Mesodermal cell (in vitro differentiated cells): Measurements from ENCODE around the gene PRKAG1.

Experiments
- H3K27ac ChIP-seq: 2 replicates; pipeline ENCODE4 v1.7.0; 2013; ENCODE audit warnings: mild to moderate bottlenecking, low read depth, low read length, moderate library complexity; ENCODE audit not compliant: severe bottlenecking
- H3K36me3 ChIP-seq: 2 replicates; pipeline ENCODE4 v1.7.1; 2013; ENCODE audit warnings: mild to moderate bottlenecking, low read length, moderate library complexity; ENCODE audit not compliant: control insufficient read depth, insufficient read depth
- H3K4me1 ChIP-seq: one replicate; pipeline ENCODE4 v1.7.1; 2013; ENCODE audit warnings: mild to moderate bottlenecking, low read length; ENCODE audit not compliant: insufficient read depth, control insufficient read depth, poor library complexity, severe bottlenecking
- H3K4me3 ChIP-seq: 2 replicates; pipeline ENCODE4 v1.7.0; 2013; ENCODE audit warnings: low read length, control low read depth, mild to moderate bottlenecking; ENCODE audit not compliant: insufficient read depth, poor library complexity, severe bottlenecking; ENCODE audit errors: extremely low read depth
- H3K9me3 ChIP-seq: 2 replicates; pipeline ENCODE4 v1.7.1; 2013; ENCODE audit warnings: mild to moderate bottlenecking, low read length, moderate library complexity; ENCODE audit not compliant: control insufficient read depth
- WGBS, 2 experiments: methylation state at CpG; one replicate each; pipeline ENCODE4 v1.1.5; 2013; ENCODE audit warnings: missing lambda C conversion rate in 2 of 2; ENCODE audit not compliant: insufficient coverage in 2 of 2; 5-methylcytosine and 5-hydroxymethylcytosine counted together

PRKAG1 gene

DNA sequence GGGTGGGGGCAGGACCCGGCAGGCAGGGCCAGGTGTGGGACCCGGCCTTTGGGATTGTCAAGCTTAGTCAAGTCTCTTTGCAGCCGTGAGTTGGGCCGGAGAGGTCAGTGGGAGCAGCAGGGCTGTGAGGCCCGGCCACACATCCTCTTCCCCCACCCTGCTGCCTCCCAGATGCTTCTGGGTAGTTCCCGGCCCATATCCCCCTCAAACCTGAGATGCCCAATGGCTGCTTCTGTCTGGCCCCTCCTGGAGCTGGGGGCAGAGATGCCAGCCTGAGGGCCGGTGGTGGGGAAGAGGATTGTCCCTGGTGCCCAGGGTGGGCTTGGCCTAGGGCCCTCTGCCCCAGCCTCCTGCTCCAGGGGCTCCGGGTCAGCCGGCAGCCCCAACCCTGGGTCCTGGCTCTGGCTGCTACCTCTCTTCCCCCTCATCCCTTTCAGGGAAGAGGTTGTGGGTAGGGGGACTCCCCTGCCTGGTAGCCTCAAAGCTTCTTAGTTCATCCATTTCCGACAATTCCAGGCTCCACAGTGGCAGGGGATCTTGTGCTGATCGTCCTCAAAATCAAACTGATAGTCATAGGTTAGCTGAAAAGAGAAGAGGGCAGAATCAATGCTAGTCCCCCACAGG lies 2.8 kb upstream of the PRKAG1 start:
- H3K36me3 ChIP-seq, result peaks cover 59% of the 10 kb centered on the region
- H3K4me3 ChIP-seq, result no peak overlapping the region
- peaks cover 12% of the 10 kb centered on the region for H3K4me1 ChIP-seq
- no peaks in the 10 kb centered on the region for H3K9me3 ChIP-seq
- no peak overlapping the region for H3K27ac ChIP-seq
- WGBS, 2 experiments, result 92 to 100% methylated on average over 2 to 5 of the region's 11 CpGs

- Histone ChIP-seq H3K4me1 (peaks cover 12% of the 10 kb centered on the region), H3K36me3 (peaks cover 54% of the 10 kb centered on the region), H3K9me3 (no peaks in the 10 kb centered on the region), H3K4me3 (no peak overlapping the region), H3K27ac (no peak overlapping the region)
- no CpG with 5 or more reads among the region's 6 CpGs for WGBS, 2 experiments
Measured at GRCh38 chr12:49020441-49020840, 1.9 kb upstream of the PRKAG1 start.

GRCh38 chr12:49019443-49020324 lies 1.1 kb upstream of the PRKAG1 start:
- peak overlapping the region; percentile 67 for H3K4me3 ChIP-seq
- H3K36me3 ChIP-seq, result peaks cover 47% of the 10 kb centered on the region
- H3K4me1 ChIP-seq, result peaks cover 12% of the 10 kb centered on the region
- no peaks in the 10 kb centered on the region for H3K9me3 ChIP-seq
- 90 to 96% methylated on average over 3 to 4 of the region's 10 CpGs for WGBS, 2 experiments
- peak overlapping the region; percentile 98 for H3K27ac ChIP-seq

GRCh38 chr12:49019120-49019430 lies 499 bp upstream of the PRKAG1 start:
- peak overlapping the region; percentile 98 for H3K27ac ChIP-seq
- WGBS, 2 experiments, result no CpG with 5 or more reads among the region's 8 CpGs
- H3K9me3 ChIP-seq, result no peaks in the 10 kb centered on the region

DNA sequence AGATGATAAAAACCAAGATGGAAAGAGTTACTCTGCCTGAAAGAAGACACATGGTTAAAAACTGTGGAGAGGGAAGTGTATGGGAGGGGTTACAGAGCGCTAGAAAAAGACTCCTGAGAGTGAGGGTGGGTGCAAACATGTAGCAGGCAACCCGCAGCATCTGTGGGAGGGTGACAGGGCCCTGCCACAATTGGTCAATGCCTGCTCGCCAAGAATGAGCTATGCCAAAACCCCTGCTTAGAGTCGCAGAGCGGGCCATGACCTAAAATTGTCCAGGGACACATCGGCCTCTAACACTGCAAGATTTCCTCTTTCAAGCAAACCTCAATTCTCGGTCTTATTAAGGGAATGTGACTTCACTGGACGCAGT lies 700 bp downstream of the PRKAG1 start:
- 19 to 26% methylated on average over 6 to 8 of the region's 8 CpGs for WGBS, 2 experiments
- Histone ChIP-seq H3K27ac (peak overlapping the region; percentile 98), H3K36me3 (peaks cover 29% of the 10 kb centered on the region), H3K4me1 (peaks cover 12% of the 10 kb centered on the region), H3K4me3 (peak overlapping the region; percentile 67), H3K9me3 (no peaks in the 10 kb centered on the region)

More at GRCh38 chr12:49019120-49019430, 499 bp upstream of the PRKAG1 start:
- H3K4me1 ChIP-seq, result peaks cover 12% of the 10 kb centered on the region
- peaks cover 40% of the 10 kb centered on the region for H3K36me3 ChIP-seq
- H3K4me3 ChIP-seq, result peak overlapping the region; percentile 67

GRCh38 chr12:49015196-49015595 lies 3.4 kb downstream of the PRKAG1 start:
- Histone ChIP-seq H3K36me3 (peaks cover 18% of the 10 kb centered on the region), H3K9me3 (no peaks in the 10 kb centered on the region), H3K4me1 (peaks cover 9% of the 10 kb centered on the region), H3K27ac (no peak overlapping the region), H3K4me3 (no peak overlapping the region)
- WGBS, 2 experiments, result 91 to 100% methylated on average over 1 of the region's 1 CpG

- Histone ChIP-seq H3K9me3 (no peaks in the 10 kb centered on the region), H3K27ac (no peak overlapping the region), H3K4me1 (peaks cover 4% of the 10 kb centered on the region), H3K4me3 (no peak overlapping the region), H3K36me3 (peaks cover 18% of the 10 kb centered on the region)
- WGBS, 2 experiments, result 38 to 80% methylated on average over 1 of the region's 1 CpG
Measured at GRCh38 chr12:49014547-49014946, 4.0 kb downstream of the PRKAG1 start.

GRCh38 chr12:49013428-49013827 lies 5.1 kb downstream of the PRKAG1 start:
- H3K4me3 ChIP-seq, result no peak overlapping the region
- peaks cover 18% of the 10 kb centered on the region for H3K36me3 ChIP-seq
- no peak overlapping the region for H3K27ac ChIP-seq
- no peaks in the 10 kb centered on the region for H3K4me1 ChIP-seq
- 100% methylated on average over 1 to 2 of the region's 3 CpGs for WGBS, 2 experiments
- H3K9me3 ChIP-seq, result no peaks in the 10 kb centered on the region

DNA sequence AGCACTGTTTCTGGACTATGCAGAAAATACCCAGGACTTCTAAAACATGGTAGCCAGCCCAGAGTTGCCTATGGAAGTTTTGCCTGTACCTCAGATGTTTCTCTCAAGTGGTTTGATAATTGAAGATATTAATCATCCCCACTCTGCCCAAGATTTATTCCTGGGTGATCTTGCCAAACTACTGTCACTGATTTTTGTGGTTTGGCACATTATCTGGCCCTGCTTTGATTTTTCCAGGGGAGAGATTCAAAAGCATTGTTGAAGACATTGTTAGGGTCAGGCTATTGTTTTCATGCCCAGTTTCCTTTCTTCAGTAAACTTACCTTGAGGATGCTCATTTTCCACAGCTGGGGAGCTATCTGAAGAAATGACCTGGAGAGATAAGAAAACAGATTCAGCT lies 5.8 kb downstream of the PRKAG1 start:
- H3K4me1 ChIP-seq, result no peaks in the 10 kb centered on the region
- no peaks in the 10 kb centered on the region for H3K9me3 ChIP-seq
- peaks cover 18% of the 10 kb centered on the region for H3K36me3 ChIP-seq
- H3K4me3 ChIP-seq, result no peak overlapping the region
- no peak overlapping the region for H3K27ac ChIP-seq

- 96 to 100% methylated on average over 2 to 3 of the region's 3 CpGs for WGBS, 2 experiments
- H3K36me3 ChIP-seq, result peaks cover 14% of the 10 kb centered on the region
- no peak overlapping the region for H3K27ac ChIP-seq
- no peaks in the 10 kb centered on the region for H3K4me1 ChIP-seq
- H3K4me3 ChIP-seq, result no peak overlapping the region
- no peaks in the 10 kb centered on the region for H3K9me3 ChIP-seq
Measured at GRCh38 chr12:49010092-49010668, 8.4 kb downstream of the PRKAG1 start.

DNA sequence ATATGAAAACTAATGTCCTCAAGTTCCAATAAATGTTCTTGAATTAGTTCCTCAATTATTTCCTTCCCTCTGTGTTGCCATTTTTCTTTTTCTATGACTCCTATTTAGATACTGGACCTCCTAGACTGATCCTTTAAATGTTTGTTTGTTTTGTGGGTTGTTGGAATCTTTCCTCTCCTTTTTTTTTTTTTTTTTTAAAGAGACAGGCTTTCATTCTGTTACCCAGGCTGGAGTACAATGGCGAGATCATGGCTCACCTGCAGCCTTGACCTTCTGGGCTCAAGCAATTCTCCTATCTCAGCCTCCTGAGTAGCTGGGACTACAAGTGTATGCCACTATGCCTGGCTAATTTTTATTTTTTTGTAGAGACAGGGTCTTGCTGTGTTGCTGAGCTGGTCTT lies 9.6 kb downstream of the PRKAG1 start:
- H3K4me3 ChIP-seq, result no peak overlapping the region
- no peak overlapping the region for H3K27ac ChIP-seq
- no peaks in the 10 kb centered on the region for H3K9me3 ChIP-seq
- WGBS, 2 experiments, result 60 to 100% methylated on average over 1 of the region's 1 CpG
- no peaks in the 10 kb centered on the region for H3K4me1 ChIP-seq
- peaks cover 14% of the 10 kb centered on the region for H3K36me3 ChIP-seq
